Right lobe of liver (tissue), 4 donors: ENCODE results near the gene TRIM73.
"Not testable (repeated sequence)": the region's sequence is repeated elsewhere in the genome, so short reads cannot be mapped to it uniquely, and the experiment has no call there.

Experiments used
- CTCF ChIP-seq, 4 donors: fragments of 200-600 bp in 3 of 4; fragments of 450-650 bp in 1 of 4; IDR thresholded peaks; one replicate each; pipeline versions ENCODE4 v1.5.1 to v1.8.0; 2016 to 2022; ENCODE audit warnings: antibody characterized with exemption in 4 of 4, mild to moderate bottlenecking in 2 of 4
- POLR2A ChIP-seq: fragments of 450-650 bp; IDR thresholded peaks from one replicate; pipeline ENCODE4 v1.6.1; 2017; ENCODE audit warnings: antibody characterized with exemption, mild to moderate bottlenecking
- donor health status: DM: no; HTN: no; CAD: no.
- donor health status: DM: no; HTN: no; CAD: no.
- donor health status: DM: no; HTN: yes; CAD: no.

DNA sequence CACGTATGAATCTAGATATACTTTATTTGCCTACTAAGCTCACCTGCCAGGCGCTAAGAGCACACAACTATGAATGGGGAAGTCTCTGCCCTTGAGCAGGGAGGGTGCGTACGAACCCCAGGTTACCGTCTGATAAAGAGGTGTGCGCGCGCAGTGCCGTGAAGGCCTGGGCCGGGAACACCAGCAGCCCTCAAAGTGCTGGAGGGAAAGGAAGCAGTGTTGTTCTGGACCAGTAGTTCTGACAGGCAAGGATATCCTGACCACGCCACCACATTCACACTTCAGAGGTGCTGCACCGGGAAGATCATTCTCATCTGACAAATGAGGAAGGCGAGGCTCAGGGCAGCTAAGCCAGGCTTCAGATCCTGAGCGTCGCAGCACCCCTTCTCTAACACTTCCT, 28.1 kb downstream of the TRIM73 start:
- TF ChIP-seq POLR2A; CTCF (IDR thresholded peaks at IDR 0.05): not testable (repeated sequence)
